Testis (tissue), 2 donors: ENCODE measurements around the gene FAM83B.

Experiments
- POLR2A ChIP-seq: fragments of 450-650 bp; IDR thresholded peaks from one replicate; pipeline ENCODE4 v1.6.1; 2017; ENCODE audit warnings: antibody characterized with exemption, mild to moderate bottlenecking, moderate library complexity
- TF ChIP-seq, protein P1 (sequence below), 3 experiments: fragments of 450-650 bp in 2 of 3; fragments of 200-600 bp in 1 of 3; sonication (generic) in 1 of 3; IDR thresholded peaks; one replicate each; pipeline ENCODE4 v1.5.1; 2016 to 2019; ENCODE audit warnings: antibody characterized with exemption in 3 of 3, mild to moderate bottlenecking in 2 of 3, moderate library complexity in 1 of 3

DNA sequence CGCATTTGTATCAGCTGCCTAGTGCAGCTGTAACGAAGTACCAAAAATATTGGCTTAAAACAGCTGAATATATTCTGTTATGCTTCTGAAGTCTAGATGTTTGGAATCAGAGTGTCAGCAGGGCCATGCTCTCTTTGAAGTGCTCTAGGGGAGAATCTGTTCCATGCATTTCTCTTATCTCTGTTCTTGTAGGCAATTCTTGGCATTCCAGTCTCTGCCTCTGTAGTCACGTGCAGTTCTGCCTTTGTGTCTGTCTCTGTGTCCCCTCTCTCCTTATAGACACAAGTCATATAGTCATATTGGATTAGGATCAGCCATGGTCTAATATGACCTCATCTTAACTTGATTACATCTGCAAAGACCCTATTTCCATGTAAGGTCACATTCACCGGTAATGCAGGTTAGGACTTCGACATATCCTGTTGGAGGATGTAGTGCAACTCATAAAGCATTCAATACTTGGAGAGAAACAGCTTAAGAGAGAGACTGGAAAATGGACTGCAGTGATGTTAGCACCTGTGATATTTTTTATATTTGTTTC, 18.6 kb downstream of the FAM83B start:
- TF ChIP-seq, protein P1, sequence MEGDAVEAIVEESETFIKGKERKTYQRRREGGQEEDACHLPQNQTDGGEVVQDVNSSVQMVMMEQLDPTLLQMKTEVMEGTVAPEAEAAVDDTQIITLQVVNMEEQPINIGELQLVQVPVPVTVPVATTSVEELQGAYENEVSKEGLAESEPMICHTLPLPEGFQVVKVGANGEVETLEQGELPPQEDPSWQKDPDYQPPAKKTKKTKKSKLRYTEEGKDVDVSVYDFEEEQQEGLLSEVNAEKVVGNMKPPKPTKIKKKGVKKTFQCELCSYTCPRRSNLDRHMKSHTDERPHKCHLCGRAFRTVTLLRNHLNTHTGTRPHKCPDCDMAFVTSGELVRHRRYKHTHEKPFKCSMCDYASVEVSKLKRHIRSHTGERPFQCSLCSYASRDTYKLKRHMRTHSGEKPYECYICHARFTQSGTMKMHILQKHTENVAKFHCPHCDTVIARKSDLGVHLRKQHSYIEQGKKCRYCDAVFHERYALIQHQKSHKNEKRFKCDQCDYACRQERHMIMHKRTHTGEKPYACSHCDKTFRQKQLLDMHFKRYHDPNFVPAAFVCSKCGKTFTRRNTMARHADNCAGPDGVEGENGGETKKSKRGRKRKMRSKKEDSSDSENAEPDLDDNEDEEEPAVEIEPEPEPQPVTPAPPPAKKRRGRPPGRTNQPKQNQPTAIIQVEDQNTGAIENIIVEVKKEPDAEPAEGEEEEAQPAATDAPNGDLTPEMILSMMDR (IDR thresholded peaks at IDR 0.05) = no peak
- TF ChIP-seq POLR2A = no peak
